Thymus (tissue), 14 donors: ENCODE results near the gene ABCD3. TPM values are rescaled to one million over a fixed set of nuclear protein-coding genes. Genes with fewer than 3 reads are reported as not detected.
A peak's percentile ranks its signal among the peaks of the same experiment; 100 is the strongest.
"Not testable (repeated sequence)": the region's sequence is repeated elsewhere in the genome, so short reads cannot be mapped to it uniquely, and the experiment has no call there.

Source experiments
- DNase-seq, 9 donors: peaks; one replicate each; pipeline ENCODE4 v3.0.0-alpha.2; 2013; ENCODE audit warnings: low spot score in 9 of 9, low read depth in 6 of 9, missing footprints in 1 of 9
- H3K27ac ChIP-seq, 2 donors: one replicate each; pipeline ENCODE4 v1.5.1; 2013; ENCODE audit warnings: control low read depth in 1 of 2, low read depth in 1 of 2, low read length in 1 of 2, mild to moderate bottlenecking in 1 of 2, moderate library complexity in 1 of 2
- H3K27me3 ChIP-seq, 2 donors: one replicate each; pipeline ENCODE4 v1.5.1; 2013; ENCODE audit warnings: low read length in 1 of 2; ENCODE audit not compliant: control insufficient read depth in 2 of 2, insufficient read depth in 1 of 2
- H3K36me3 ChIP-seq, 2 donors: one replicate each; pipeline ENCODE4 v1.5.1; 2013; ENCODE audit warnings: low read length in 1 of 2, mild to moderate bottlenecking in 1 of 2, moderate library complexity in 1 of 2; ENCODE audit not compliant: control insufficient read depth in 2 of 2, insufficient read depth in 2 of 2
- H3K4me1 ChIP-seq, 2 donors: one replicate each; pipeline ENCODE4 v1.5.1; 2013; ENCODE audit warnings: low read length in 2 of 2; ENCODE audit not compliant: control insufficient read depth in 2 of 2, insufficient read depth in 2 of 2
- H3K4me3 ChIP-seq, 2 donors: one replicate each; pipeline ENCODE4 v1.5.1; 2013; ENCODE audit warnings: low read length in 2 of 2, control low read depth in 1 of 2, mild to moderate bottlenecking in 1 of 2
- H3K9me3 ChIP-seq, 2 donors: one replicate each; pipeline ENCODE4 v1.5.1; 2013; ENCODE audit warnings: low read length in 1 of 2, mild to moderate bottlenecking in 1 of 2; ENCODE audit not compliant: control insufficient read depth in 2 of 2, insufficient read depth in 1 of 2
- WGBS: extraction: QIAGEN DNeasy Blood & Tissue Kit; methylation state at CpG from one replicate; pipeline ENCODE4 v1.1.7; 2013; 5-methylcytosine and 5-hydroxymethylcytosine counted together
- long read RNA-seq, 10 donors: transcript quantifications; one replicate each; lab custom pipeline, GENCODE V29; 2026
- polyA plus RNA-seq: library from polyadenylated mRNA; stranded (reverse); fragments of 200-250 nt; gene quantifications from one replicate; pipeline ENCODE4 v1.2.3, GENCODE V29; 2013
- total RNA-seq: library from RNA; stranded (reverse); fragments of 120-200 nt; gene quantifications from one replicate; pipeline ENCODE4 v1.2.4, GENCODE V29; 2013
- donor health status: healthy.

Gene ABCD3
- 92.7 TPM for total RNA-seq
- polyA plus RNA-seq = 84.2 TPM
- long read RNA-seq, donor 1, partial matches to known transcripts = 0 of 1 reads
- long read RNA-seq, donor 1, other reads (novel, unspliced or antisense) = 0 of 1 reads
- long read RNA-seq, donor 2, full-length matches to known transcripts = 22 of 32 reads
- long read RNA-seq, donor 2, partial matches to known transcripts = 10 of 32 reads
- long read RNA-seq, donor 2, other reads (novel, unspliced or antisense) = 0 of 32 reads
- long read RNA-seq, donor 3, full-length matches to known transcripts = 20 of 71 reads
- long read RNA-seq, donor 3, partial matches to known transcripts = 51 of 71 reads
- long read RNA-seq, donor 3, other reads (novel, unspliced or antisense) = 0 of 71 reads
- long read RNA-seq, donor 4, transcript ABCD3-202 (23 exons, 3,538 nt) = major isoform, 6 of 8 reads
- long read RNA-seq, donor 4, partial matches to known transcripts = 0 of 8 reads
- long read RNA-seq, donor 4, other reads (novel, unspliced or antisense) = 0 of 8 reads
- long read RNA-seq, donor 5, full-length matches to known transcripts = 7 of 19 reads
- long read RNA-seq, donor 5, partial matches to known transcripts = 12 of 19 reads
- long read RNA-seq, donor 5, other reads (novel, unspliced or antisense) = 0 of 19 reads
- long read RNA-seq, donor 6, transcript ABCD3-202 (23 exons, 3,538 nt) = major isoform, 8 of 18 reads
- long read RNA-seq, donor 6, partial matches to known transcripts = 9 of 18 reads
- long read RNA-seq, donor 6, other reads (novel, unspliced or antisense) = 0 of 18 reads
- long read RNA-seq, donor 7, full-length matches to known transcripts = 12 of 43 reads
- long read RNA-seq, donor 7, partial matches to known transcripts = 31 of 43 reads
- long read RNA-seq, donor 7, other reads (novel, unspliced or antisense) = 0 of 43 reads
- long read RNA-seq, donor 8, full-length matches to known transcripts = 7 of 14 reads
- long read RNA-seq, donor 8, partial matches to known transcripts = 7 of 14 reads
- long read RNA-seq, donor 8, other reads (novel, unspliced or antisense) = 0 of 14 reads
- long read RNA-seq, donor 9, full-length matches to known transcripts = 20 of 29 reads
- long read RNA-seq, donor 9, partial matches to known transcripts = 9 of 29 reads
- long read RNA-seq, donor 9, other reads (novel, unspliced or antisense) = 0 of 29 reads
- long read RNA-seq, donor 10, full-length matches to known transcripts = 7 of 14 reads
- long read RNA-seq, donor 10, partial matches to known transcripts = 7 of 14 reads
- long read RNA-seq, donor 10, other reads (novel, unspliced or antisense) = 0 of 14 reads

- peak; percentile 93 to 99 (median 98) for DNase-seq
- under 1% methylated on average over 84 of the region's 84 CpGs for WGBS
- H3K27me3 ChIP-seq = no peaks in the 10 kb centered on the region
- peak within 1 kb of the TSS; percentile 88 to 90 for H3K4me3 ChIP-seq
- peak within 1 kb of the TSS; percentile 91 to 98 for H3K27ac ChIP-seq
- H3K9me3 ChIP-seq = peaks cover 0 to 1% of the 10 kb centered on the region in 2 donors
- peaks cover 20 to 37% of the 10 kb centered on the region in 2 donors for H3K4me1 ChIP-seq
- H3K36me3 ChIP-seq = no peaks in the 10 kb centered on the region
Observed at GRCh38 chr1:94417978-94418663, at the start of gene ABCD3. Gene ABCD3, plus strand, starts transcription at chr1:94418389. Its CDS starts 90 bp downstream, at chr1:94418479.

GRCh38 chr1:94372771-94373170 lies 45.4 kb upstream of the ABCD3 start:
- not testable (repeated sequence) for DNase-seq, H3K36me3 ChIP-seq, H3K27ac ChIP-seq, H3K27me3 ChIP-seq, H3K4me3 ChIP-seq, H3K4me1 ChIP-seq
- H3K9me3 ChIP-seq = peaks cover 0 to 17% of the 10 kb centered on the region in 2 donors

- H3K4me1 ChIP-seq, DNase-seq: not testable (repeated sequence)
- 94% methylated on average over 2 of the region's 2 CpGs for WGBS
Observed at GRCh38 chr1:94373311-94373710, 44.9 kb upstream of the ABCD3 start.

GRCh38 chr1:94375666-94376065 lies 42.5 kb upstream of the ABCD3 start:
- not testable (repeated sequence) for H3K4me3 ChIP-seq, H3K27ac ChIP-seq, DNase-seq, H3K4me1 ChIP-seq, H3K27me3 ChIP-seq, H3K9me3 ChIP-seq, H3K36me3 ChIP-seq
- 97% methylated on average over 7 of the region's 7 CpGs for WGBS

More at GRCh38 chr1:94373311-94373710, 44.9 kb upstream of the ABCD3 start:
- not testable (repeated sequence) for H3K4me3 ChIP-seq, H3K27me3 ChIP-seq, H3K36me3 ChIP-seq, H3K27ac ChIP-seq
- peaks cover 0 to 17% of the 10 kb centered on the region in 2 donors for H3K9me3 ChIP-seq

- not testable (repeated sequence) for H3K36me3 ChIP-seq, H3K27me3 ChIP-seq, DNase-seq, H3K27ac ChIP-seq, H3K9me3 ChIP-seq, H3K4me3 ChIP-seq
- peaks cover 6 to 34% of the 10 kb centered on the region in 2 donors for H3K4me1 ChIP-seq
- WGBS = 88% methylated on average over 2 of the region's 2 CpGs
Observed at GRCh38 chr1:94378493-94378892, 39.7 kb upstream of the ABCD3 start.

GRCh38 chr1:94379615-94380014 lies 38.6 kb upstream of the ABCD3 start:
- H3K27ac ChIP-seq = no peak overlapping the region
- H3K4me3 ChIP-seq = no peak overlapping the region
- no peaks in the 10 kb centered on the region for H3K9me3 ChIP-seq
- DNase-seq = no peak
- H3K4me1 ChIP-seq = peaks cover 14 to 42% of the 10 kb centered on the region in 2 donors
- H3K36me3 ChIP-seq = no peaks in the 10 kb centered on the region
- over 99% methylated on average over 3 of the region's 3 CpGs for WGBS
- no peaks in the 10 kb centered on the region for H3K27me3 ChIP-seq

GRCh38 chr1:94382201-94382600 lies 36.0 kb upstream of the ABCD3 start:
- Histone ChIP-seq H3K4me1 (peaks cover 24 to 62% of the 10 kb centered on the region in 2 donors), H3K9me3 (no peaks in the 10 kb centered on the region), H3K36me3 (no peaks in the 10 kb centered on the region), H3K27me3 (no peaks in the 10 kb centered on the region), H3K4me3 (no peak overlapping the region), H3K27ac (peak overlapping the region; percentile 78 to 93)
- peak in 8 of 9 donors; percentile 36 to 85 (median 56) for DNase-seq
- 10% methylated on average over 3 of the region's 3 CpGs for whole genome bisulfite sequencing

GRCh38 chr1:94383966-94384408 lies 34.2 kb upstream of the ABCD3 start:
- Histone ChIP-seq H3K9me3 (peaks cover 0 to under 1% of the 10 kb centered on the region in 2 donors), H3K36me3 (no peaks in the 10 kb centered on the region), H3K27ac (peak overlapping the region; percentile 75 to 98), H3K4me3 (peak overlapping the region in 1 of 2 donors; percentile 7), H3K27me3 (no peaks in the 10 kb centered on the region), H3K4me1 (peaks cover 25 to 63% of the 10 kb centered on the region in 2 donors)
- DNase-seq = peak in 6 of 9 donors; percentile 17 to 70 (median 32)
- 27% methylated on average over 4 of the region's 4 CpGs for WGBS
